ENCODE data around the gene REXO4. TPM values are rescaled to one million over a fixed set of nuclear protein-coding genes. Genes with fewer than 3 reads are reported as not detected.

The REXO4 gene
- total RNA-seq, 1 experiment from 2014 or later: 38.6 TPM

DNA sequence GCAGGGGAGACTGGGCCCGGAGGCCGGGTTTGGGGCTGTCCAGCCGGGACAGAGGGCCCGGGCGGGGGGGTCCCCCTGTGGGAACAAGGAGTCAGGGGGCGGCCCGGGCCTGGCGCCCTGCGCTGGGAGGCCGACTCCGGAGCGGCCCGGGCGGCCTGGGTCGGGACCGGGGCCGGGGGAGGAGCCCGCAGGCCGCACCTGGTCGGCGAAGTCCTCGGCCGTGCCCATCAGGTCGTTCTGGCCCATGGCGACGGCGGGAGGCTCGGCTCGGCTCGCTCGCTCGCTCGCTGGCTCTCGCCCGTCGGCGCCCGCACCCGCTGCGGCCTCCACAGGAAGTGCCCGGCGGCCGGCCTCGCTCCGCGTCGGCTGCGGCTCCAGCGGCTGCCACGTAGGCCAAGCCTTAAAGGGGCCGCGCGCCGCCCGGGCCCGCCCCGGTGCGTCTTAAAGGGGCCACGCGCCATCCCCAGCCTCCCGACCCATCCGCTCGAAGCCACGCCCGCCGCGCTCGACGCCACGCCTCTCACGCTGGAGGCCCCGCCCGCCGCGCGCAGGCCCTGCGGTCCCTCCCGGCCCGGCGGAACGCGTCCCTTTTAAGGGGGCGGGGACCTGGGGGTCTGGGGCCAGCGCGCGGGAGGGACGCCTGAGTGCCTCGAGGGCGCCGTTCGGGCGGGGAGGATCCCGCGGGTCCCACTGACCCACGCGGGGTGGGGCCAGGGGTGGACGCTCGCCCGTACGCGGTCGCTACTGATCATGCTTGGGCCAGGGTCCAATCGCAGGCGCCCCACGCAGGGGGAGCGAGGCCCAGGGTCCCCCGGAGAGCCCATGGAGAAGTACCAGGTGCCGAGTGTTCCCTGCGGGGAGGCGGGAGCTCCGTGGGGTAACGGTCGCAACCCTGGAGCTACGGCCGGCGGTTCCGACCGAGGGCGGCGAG, 41.8 kb downstream of the REXO4 start, which contains the start of the genes STKLD1 and SURF4 (continued):
- TF ChIP-seq ESRRA (CRISPR knock-in tag; IDR thresholded peaks at IDR 0.05; ENCODE audit: borderline replicate concordance) (peak; percentile 83), E2F4 (CRISPR knock-in tag; IDR thresholded peaks at IDR 0.05; ENCODE audit: borderline replicate concordance, low read depth) (no peak), MAX (CRISPR knock-in tag; IDR thresholded peaks at IDR 0.05) (peak; percentile 89; the same call in 1 of the 2 replicates), TEAD4 (CRISPR knock-in tag; IDR thresholded peaks at IDR 0.05) (no peak), SMAD4 (CRISPR knock-in tag; IDR thresholded peaks at IDR 0.05) (no peak), FOXJ3 (CRISPR knock-in tag; IDR thresholded peaks at IDR 0.05; ENCODE audit: borderline replicate concordance) (no peak), ZNF423 (CRISPR knock-in tag; IDR thresholded peaks at IDR 0.05) (0 out of 2 replicates have a peak, but pooled peaks have one; percentile 25), FOXP1 (CRISPR knock-in tag; IDR thresholded peaks at IDR 0.05; ENCODE audit: borderline replicate concordance) (peak; percentile 96), ELF4 (CRISPR knock-in tag; IDR thresholded peaks at IDR 0.05; ENCODE audit: low read depth) (peak; percentile 74; the same call in 1 of the 2 replicates), GTF2I (CRISPR knock-in tag; conservative IDR thresholded peaks at IDR 0.05) (no peak), NR2C2 (CRISPR knock-in tag; IDR thresholded peaks at IDR 0.05) (peak; percentile 73; the same call in 1 of the 2 replicates), TP53 (CRISPR knock-in tag; IDR thresholded peaks at IDR 0.05) (peak; percentile 89; the same call in 1 of the 2 replicates), OVOL2 (CRISPR knock-in tag; IDR thresholded peaks at IDR 0.05; ENCODE audit: borderline replicate concordance) (no peak), GRHL2 (CRISPR knock-in tag; IDR thresholded peaks at IDR 0.05; ENCODE audit: insufficient replicate concordance, severe bottlenecking) (no peak), ZNF138 (CRISPR knock-in tag; conservative IDR thresholded peaks at IDR 0.05) (peak; percentile 73), ZNF219 (CRISPR knock-in tag; IDR thresholded peaks at IDR 0.05; ENCODE audit: borderline replicate concordance) (no peak), NFYB (CRISPR knock-in tag; conservative IDR thresholded peaks at IDR 0.05; ENCODE audit: low read depth) (peak; percentile 49; the same call in 1 of the 2 replicates), CDX4 (CRISPR knock-in tag; IDR thresholded peaks at IDR 0.05; ENCODE audit: borderline replicate concordance) (no peak)
- TF ChIP-seq, protein P1, sequence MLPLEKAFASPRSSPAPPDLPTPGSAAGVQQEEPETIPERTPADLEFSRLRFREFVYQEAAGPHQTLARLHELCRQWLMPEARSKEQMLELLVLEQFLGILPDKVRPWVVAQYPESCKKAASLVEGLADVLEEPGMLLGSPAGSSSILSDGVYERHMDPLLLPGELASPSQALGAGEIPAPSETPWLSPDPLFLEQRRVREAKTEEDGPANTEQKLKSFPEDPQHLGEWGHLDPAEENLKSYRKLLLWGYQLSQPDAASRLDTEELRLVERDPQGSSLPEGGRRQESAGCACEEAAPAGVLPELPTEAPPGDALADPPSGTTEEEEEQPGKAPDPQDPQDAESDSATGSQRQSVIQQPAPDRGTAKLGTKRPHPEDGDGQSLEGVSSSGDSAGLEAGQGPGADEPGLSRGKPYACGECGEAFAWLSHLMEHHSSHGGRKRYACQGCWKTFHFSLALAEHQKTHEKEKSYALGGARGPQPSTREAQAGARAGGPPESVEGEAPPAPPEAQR (CRISPR knock-in tag; IDR thresholded peaks at IDR 0.05): no peak
- TF ChIP-seq, protein P2, sequence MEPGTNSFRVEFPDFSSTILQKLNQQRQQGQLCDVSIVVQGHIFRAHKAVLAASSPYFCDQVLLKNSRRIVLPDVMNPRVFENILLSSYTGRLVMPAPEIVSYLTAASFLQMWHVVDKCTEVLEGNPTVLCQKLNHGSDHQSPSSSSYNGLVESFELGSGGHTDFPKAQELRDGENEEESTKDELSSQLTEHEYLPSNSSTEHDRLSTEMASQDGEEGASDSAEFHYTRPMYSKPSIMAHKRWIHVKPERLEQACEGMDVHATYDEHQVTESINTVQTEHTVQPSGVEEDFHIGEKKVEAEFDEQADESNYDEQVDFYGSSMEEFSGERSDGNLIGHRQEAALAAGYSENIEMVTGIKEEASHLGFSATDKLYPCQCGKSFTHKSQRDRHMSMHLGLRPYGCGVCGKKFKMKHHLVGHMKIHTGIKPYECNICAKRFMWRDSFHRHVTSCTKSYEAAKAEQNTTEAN (CRISPR knock-in tag; IDR thresholded peaks at IDR 0.05): peak; percentile 88
- TF ChIP-seq, protein P3, sequence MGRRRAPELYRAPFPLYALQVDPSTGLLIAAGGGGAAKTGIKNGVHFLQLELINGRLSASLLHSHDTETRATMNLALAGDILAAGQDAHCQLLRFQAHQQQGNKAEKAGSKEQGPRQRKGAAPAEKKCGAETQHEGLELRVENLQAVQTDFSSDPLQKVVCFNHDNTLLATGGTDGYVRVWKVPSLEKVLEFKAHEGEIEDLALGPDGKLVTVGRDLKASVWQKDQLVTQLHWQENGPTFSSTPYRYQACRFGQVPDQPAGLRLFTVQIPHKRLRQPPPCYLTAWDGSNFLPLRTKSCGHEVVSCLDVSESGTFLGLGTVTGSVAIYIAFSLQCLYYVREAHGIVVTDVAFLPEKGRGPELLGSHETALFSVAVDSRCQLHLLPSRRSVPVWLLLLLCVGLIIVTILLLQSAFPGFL (CRISPR knock-in tag; IDR thresholded peaks at IDR 0.05; ENCODE audit: borderline replicate concordance): no peak
- TF ChIP-seq, protein P4, sequence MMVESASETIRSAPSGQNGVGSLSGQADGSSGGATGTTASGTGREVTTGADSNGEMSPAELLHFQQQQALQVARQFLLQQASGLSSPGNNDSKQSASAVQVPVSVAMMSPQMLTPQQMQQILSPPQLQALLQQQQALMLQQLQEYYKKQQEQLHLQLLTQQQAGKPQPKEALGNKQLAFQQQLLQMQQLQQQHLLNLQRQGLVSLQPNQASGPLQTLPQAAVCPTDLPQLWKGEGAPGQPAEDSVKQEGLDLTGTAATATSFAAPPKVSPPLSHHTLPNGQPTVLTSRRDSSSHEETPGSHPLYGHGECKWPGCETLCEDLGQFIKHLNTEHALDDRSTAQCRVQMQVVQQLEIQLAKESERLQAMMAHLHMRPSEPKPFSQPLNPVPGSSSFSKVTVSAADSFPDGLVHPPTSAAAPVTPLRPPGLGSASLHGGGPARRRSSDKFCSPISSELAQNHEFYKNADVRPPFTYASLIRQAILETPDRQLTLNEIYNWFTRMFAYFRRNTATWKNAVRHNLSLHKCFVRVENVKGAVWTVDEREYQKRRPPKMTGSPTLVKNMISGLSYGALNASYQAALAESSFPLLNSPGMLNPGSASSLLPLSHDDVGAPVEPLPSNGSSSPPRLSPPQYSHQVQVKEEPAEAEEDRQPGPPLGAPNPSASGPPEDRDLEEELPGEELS (CRISPR knock-in tag; IDR thresholded peaks at IDR 0.05): peak; percentile 14; the same call in 1 of the 2 replicates
- TF ChIP-seq, protein P5, sequence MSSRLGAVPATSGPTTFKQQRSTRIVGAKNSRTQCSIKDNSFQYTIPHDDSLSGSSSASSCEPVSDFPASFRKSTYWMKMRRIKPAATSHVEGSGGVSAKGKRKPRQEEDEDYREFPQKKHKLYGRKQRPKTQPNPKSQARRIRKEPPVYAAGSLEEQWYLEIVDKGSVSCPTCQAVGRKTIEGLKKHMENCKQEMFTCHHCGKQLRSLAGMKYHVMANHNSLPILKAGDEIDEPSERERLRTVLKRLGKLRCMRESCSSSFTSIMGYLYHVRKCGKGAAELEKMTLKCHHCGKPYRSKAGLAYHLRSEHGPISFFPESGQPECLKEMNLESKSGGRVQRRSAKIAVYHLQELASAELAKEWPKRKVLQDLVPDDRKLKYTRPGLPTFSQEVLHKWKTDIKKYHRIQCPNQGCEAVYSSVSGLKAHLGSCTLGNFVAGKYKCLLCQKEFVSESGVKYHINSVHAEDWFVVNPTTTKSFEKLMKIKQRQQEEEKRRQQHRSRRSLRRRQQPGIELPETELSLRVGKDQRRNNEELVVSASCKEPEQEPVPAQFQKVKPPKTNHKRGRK (CRISPR knock-in tag; IDR thresholded peaks at IDR 0.05; ENCODE audit: borderline replicate concordance): no peak
